ENCODE results near the gene PLEKHA6.

GRCh38 chr1:204343802-204344201 lies 15.9 kb downstream of the PLEKHA6 start:
- TF ChIP-seq, protein P1, sequence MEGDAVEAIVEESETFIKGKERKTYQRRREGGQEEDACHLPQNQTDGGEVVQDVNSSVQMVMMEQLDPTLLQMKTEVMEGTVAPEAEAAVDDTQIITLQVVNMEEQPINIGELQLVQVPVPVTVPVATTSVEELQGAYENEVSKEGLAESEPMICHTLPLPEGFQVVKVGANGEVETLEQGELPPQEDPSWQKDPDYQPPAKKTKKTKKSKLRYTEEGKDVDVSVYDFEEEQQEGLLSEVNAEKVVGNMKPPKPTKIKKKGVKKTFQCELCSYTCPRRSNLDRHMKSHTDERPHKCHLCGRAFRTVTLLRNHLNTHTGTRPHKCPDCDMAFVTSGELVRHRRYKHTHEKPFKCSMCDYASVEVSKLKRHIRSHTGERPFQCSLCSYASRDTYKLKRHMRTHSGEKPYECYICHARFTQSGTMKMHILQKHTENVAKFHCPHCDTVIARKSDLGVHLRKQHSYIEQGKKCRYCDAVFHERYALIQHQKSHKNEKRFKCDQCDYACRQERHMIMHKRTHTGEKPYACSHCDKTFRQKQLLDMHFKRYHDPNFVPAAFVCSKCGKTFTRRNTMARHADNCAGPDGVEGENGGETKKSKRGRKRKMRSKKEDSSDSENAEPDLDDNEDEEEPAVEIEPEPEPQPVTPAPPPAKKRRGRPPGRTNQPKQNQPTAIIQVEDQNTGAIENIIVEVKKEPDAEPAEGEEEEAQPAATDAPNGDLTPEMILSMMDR (IDR thresholded peaks at IDR 0.05) = no peak
- TF ChIP-seq POLR2A (IDR thresholded peaks at IDR 0.05) (no peak), POLR2AphosphoS5 (IDR thresholded peaks at IDR 0.05) (no peak)
